C4-2B (cell line): Measurements from ENCODE around the gene JADE3.
"Not testable (repeated sequence)": the region's sequence is repeated elsewhere in the genome, so short reads cannot be mapped to it uniquely, and the experiment has no call there.

Experiments used
- H3K27ac ChIP-seq: fragments of 450-650 bp; 2 replicates; pipeline ENCODE4 v1.5.1; 2017
- CTCF ChIP-seq: fragments of 450-650 bp; conservative IDR thresholded peaks from 2 replicates; pipeline ENCODE4 v1.5.1; 2017; ENCODE audit warnings: mild to moderate bottlenecking
- ZFX ChIP-seq: fragments of 450-650 bp; IDR thresholded peaks from 2 replicates; pipeline ENCODE4 v1.6.1; 2017

JADE3 gene

GRCh38 chrX:46957297-46957696, 45.1 kb downstream of the JADE3 start:
- H3K27ac ChIP-seq, result no peak overlapping the region
- TF ChIP-seq CTCF (no peak), ZFX (no peak)

- no peak for TF ChIP-seq ZFX
- no peak for TF ChIP-seq CTCF
- no peak overlapping the region for H3K27ac ChIP-seq
These were observed 46.9 kb downstream of the JADE3 start for GRCh38 chrX:46959101-46959500.

- H3K27ac ChIP-seq, result no peak overlapping the region
- TF ChIP-seq CTCF, result no peak
- TF ChIP-seq ZFX, result no peak
These were observed 47.9 kb downstream of the JADE3 start for GRCh38 chrX:46959985-46960700.

- no peak overlapping the region for H3K27ac ChIP-seq
- TF ChIP-seq CTCF (no peak), ZFX (no peak)
These were observed 48.9 kb downstream of the JADE3 start for GRCh38 chrX:46961097-46961496.

DNA sequence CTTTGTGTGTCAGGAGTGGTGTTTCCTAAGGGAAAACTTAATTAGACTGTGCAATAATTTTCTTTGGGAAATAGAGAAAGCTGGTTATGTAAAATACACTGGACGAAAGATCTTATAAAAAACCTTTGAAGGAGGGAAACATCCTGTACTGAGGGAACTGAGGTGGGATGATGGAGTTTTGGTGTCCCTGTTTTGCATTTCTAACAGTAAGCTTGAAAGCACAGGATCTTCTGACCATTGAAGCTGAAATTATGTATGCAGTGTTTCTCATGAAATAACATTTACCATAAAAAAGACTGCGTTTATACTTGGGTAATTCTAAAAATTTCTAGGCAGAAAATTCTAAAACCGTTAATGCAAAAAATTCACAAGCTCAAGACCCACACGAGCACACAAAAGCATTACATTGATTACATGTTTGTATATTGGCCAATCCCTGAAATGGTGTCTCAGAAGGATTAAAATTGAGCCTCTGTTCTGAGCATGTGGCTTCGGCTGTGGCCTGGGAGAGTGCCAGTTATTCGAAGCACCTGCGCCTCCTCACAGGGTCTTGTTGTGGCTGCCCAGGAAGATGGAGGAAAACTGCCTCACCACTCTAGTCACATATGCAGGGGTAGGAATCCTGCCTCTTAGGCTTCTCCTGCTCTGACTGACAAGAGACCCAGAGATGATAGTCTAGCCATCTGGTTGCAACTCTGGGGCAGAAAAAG, 49.5 kb downstream of the JADE3 start:
- no peak overlapping the region for H3K27ac ChIP-seq
- TF ChIP-seq ZFX (no peak), CTCF (no peak)

- TF ChIP-seq CTCF (no peak), ZFX (no peak)
These were observed 53.0 kb downstream of the JADE3 start for GRCh38 chrX:46965125-46965758.

DNA sequence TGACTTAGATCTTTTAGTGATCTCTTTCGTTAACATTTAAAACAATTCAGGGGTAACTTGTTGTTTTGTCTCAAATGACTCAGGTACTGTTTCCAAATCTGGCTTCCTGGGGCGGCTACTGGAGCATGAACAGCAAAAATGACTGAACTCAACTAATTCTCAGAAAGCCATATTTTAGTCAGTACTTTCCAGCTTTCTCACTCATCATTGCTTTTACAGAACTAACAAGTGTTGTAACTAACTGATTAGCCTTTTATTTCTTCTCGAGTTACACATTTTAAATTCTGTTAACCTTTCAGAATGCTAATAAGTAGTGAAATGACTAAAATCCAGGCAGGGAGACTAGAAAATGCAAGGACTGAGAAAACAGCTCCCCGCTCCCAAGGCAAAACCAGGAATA, 55.3 kb downstream of the JADE3 start:
- TF ChIP-seq ZFX (no peak), CTCF (no peak)
- no peak overlapping the region for H3K27ac ChIP-seq

More at GRCh38 chrX:46965125-46965758, 53.0 kb downstream of the JADE3 start:
- no peak overlapping the region for H3K27ac ChIP-seq

DNA sequence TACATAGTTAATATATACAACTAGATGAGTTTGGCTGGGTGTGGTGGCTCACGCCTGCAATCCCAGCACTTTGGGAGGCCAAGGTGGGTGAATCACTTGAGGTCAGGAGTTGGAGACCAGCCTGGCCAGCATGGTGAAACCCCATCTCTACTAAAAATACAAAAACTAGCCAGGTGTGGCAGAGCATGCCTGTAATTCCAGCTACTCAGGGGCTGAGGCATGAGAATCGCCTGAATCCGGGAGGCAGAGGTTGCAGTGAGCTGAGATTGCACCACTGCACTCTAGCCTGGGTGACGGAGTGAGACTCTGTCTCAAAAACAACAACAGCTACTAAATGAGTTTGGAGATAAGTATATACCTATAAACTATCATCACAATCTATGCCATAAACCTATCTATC, 64.8 kb downstream of the JADE3 start:
- not testable (repeated sequence) for H3K27ac ChIP-seq
